ENCODE data around the gene C5orf15.

- no peak for TF ChIP-seq CTCF (IDR thresholded peaks at IDR 0.05)
- TF ChIP-seq POLR2A (IDR thresholded peaks at IDR 0.05): no peak
These were observed 35.6 kb upstream of the C5orf15 start for GRCh38 chr5:134003817-134004625.

All from thyroid gland (tissue), 4 donors.